Adipocyte (in vitro differentiated cells): ENCODE results near the gene NID1.
"Not testable (repeated sequence)": the region's sequence is repeated elsewhere in the genome, so short reads cannot be mapped to it uniquely, and the experiment has no call there.

Experiments used
- DNase-seq: peaks from one replicate; pipeline ENCODE4 v3.0.0-alpha.2; 2015; ENCODE audit warnings: low read depth
- H3K27me3 ChIP-seq: replicated peaks from 2 replicates; pipeline ENCODE4 v1.7.0; 2013; ENCODE audit warnings: mild to moderate bottlenecking, low read length, moderate library complexity; ENCODE audit not compliant: control insufficient read depth, insufficient read depth
- H3K36me3 ChIP-seq: 2 replicates; pipeline ENCODE4 v1.7.0; 2013; ENCODE audit warnings: low read length, mild to moderate bottlenecking, moderate library complexity; ENCODE audit not compliant: control insufficient read depth, insufficient read depth, severe bottlenecking
- H3K4me1 ChIP-seq: 2 replicates; pipeline ENCODE4 v1.7.0; 2013; ENCODE audit warnings: mild to moderate bottlenecking, low read length, moderate library complexity; ENCODE audit not compliant: control insufficient read depth, insufficient read depth
- H3K4me3 ChIP-seq: 2 replicates; pipeline ENCODE4 v1.7.0; 2013; ENCODE audit warnings: mild to moderate bottlenecking, low read length, moderate library complexity
- H3K9ac ChIP-seq: 2 replicates; pipeline ENCODE4 v1.7.0; 2013; ENCODE audit warnings: mild to moderate bottlenecking, low read length, moderate library complexity
- H3K9me3 ChIP-seq: 2 replicates; pipeline ENCODE4 v1.7.0; 2013; ENCODE audit warnings: mild to moderate bottlenecking, low read length, moderate library complexity; ENCODE audit not compliant: control insufficient read depth

Gene NID1

DNA sequence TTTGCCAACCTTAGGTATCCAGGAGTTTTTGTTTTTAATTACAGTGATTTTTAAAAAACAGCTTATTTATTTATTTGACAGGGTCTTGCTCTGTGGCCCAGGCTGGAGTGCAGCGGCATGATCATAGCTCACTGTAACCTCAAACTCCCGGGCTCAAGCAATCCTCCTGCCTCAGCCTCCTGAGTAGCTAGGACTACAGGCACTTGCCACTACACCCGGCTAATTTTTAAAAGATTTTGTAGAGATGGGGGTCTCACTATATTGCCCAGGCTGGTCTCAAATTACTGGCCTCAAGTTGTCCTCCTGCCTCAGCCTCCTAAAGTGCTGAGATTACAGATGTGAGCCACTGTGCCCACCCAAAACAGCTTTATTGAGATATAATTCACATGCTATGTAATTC, 92.2 kb downstream of the NID1 start:
- H3K9me3 ChIP-seq = peaks cover 14% of the 10 kb centered on the region
- DNase-seq, H3K27me3 ChIP-seq: not testable (repeated sequence)
- H3K9ac ChIP-seq = peak overlapping the region; percentile 91
- H3K4me1 ChIP-seq = peaks cover 37% of the 10 kb centered on the region
- peaks cover 37% of the 10 kb centered on the region for H3K36me3 ChIP-seq
- H3K4me3 ChIP-seq = peak overlapping the region; percentile 70

GRCh38 chr1:235972311-235972689, 92.6 kb downstream of the NID1 start:
- DNase-seq = peak; percentile 71
- Histone ChIP-seq H3K4me3 (peak overlapping the region; percentile 70), H3K27me3 (no peaks in the 10 kb centered on the region), H3K4me1 (peaks cover 37% of the 10 kb centered on the region), H3K9me3 (peaks cover 10% of the 10 kb centered on the region), H3K9ac (peak overlapping the region; percentile 91), H3K36me3 (peaks cover 33% of the 10 kb centered on the region)

GRCh38 chr1:235971571-235972310, 93.1 kb downstream of the NID1 start:
- Histone ChIP-seq H3K36me3 (peaks cover 28% of the 10 kb centered on the region), H3K9me3 (peaks cover 4% of the 10 kb centered on the region), H3K9ac (peak overlapping the region; percentile 91), H3K4me3 (peak overlapping the region; percentile 70), H3K4me1 (peaks cover 36% of the 10 kb centered on the region), H3K27me3 (no peaks in the 10 kb centered on the region)
- peak; percentile 97 for DNase-seq

DNA sequence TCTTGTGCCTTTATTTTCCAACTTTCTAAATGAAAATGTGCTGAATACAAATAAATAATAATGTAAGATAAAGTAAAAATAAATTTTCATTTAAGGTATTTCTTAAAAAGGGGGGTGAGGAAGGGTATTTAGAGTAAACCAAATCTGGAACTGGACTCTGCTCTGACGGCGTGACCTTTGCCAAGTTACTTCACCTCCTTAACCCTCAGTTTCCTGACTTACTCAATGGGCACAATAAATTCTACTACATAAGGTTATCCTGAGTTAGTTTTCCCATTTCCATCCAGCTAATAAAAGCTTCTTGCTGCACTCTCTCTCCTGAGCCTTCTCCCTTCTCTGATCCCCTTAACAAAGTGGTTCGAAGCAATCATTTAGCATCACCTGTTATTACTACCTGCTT, 93.9 kb downstream of the NID1 start:
- H3K36me3 ChIP-seq = peaks cover 20% of the 10 kb centered on the region
- peak overlapping the region; percentile 43 for H3K4me3 ChIP-seq
- no peaks in the 10 kb centered on the region for H3K27me3 ChIP-seq
- DNase-seq = no peak
- no peaks in the 10 kb centered on the region for H3K9me3 ChIP-seq
- peaks cover 31% of the 10 kb centered on the region for H3K4me1 ChIP-seq
- peak overlapping the region; percentile 75 for H3K9ac ChIP-seq

DNA sequence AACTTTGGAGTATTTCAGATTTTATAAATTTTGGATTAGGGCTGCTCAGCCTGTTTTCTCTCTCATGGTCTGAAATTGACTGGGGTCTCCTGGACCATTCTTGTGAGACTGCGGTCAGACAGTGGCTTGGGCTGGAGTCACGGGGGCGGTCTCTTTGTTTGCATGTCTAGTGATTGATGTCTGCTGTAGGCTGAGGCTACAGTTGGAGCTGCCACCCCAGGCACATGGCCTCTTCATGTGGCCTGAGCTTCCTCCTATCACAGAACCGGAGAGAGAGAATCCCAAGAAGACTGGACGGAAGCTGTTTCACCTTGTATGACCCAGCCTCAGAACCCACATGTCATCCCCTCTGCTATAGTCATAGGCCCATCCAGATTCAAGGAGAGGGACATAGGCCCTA, 96.1 kb downstream of the NID1 start:
- peaks cover 22% of the 10 kb centered on the region for H3K4me1 ChIP-seq
- H3K9me3 ChIP-seq = no peaks in the 10 kb centered on the region
- H3K36me3 ChIP-seq = peaks cover 5% of the 10 kb centered on the region
- H3K27me3 ChIP-seq = no peaks in the 10 kb centered on the region
- no peak for DNase-seq
- H3K4me3 ChIP-seq = no peak overlapping the region
- no peak overlapping the region for H3K9ac ChIP-seq

GRCh38 chr1:235966134-235966533, 98.8 kb downstream of the NID1 start:
- not testable (repeated sequence) for H3K9ac ChIP-seq, DNase-seq, H3K4me3 ChIP-seq, H3K9me3 ChIP-seq, H3K36me3 ChIP-seq, H3K27me3 ChIP-seq, H3K4me1 ChIP-seq

GRCh38 chr1:235960809-235961208, 104.1 kb downstream of the NID1 start:
- Histone ChIP-seq H3K9me3 (no peaks in the 10 kb centered on the region), H3K27me3 (no peaks in the 10 kb centered on the region), H3K9ac (no peak overlapping the region), H3K4me3 (no peak overlapping the region), H3K36me3 (no peaks in the 10 kb centered on the region), H3K4me1 (no peaks in the 10 kb centered on the region)
- DNase-seq = no peak

DNA sequence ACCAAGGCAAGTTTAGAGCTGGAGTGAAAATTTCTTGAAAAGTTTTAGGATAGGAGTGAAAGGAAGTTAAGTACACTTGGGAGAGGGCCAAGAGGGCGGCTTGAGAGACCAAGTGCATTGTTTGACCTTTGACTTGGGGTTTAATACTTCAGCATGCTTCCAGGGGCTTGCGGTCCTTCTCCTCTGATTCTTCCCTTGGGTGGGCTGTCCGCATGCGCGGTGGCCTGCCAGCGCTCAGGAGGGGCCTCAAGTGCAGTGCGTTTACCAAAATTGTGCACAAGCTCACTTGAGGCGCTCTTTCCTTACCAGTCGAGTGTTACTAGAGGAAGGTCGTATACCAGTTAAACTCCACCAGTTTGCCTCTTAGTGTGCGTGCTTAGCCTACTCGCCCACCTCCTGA, 106.9 kb downstream of the NID1 start:
- H3K9ac ChIP-seq = no peak overlapping the region
- H3K36me3 ChIP-seq = no peaks in the 10 kb centered on the region
- peaks cover 6% of the 10 kb centered on the region for H3K4me1 ChIP-seq
- DNase-seq = no peak
- H3K4me3 ChIP-seq = no peak overlapping the region
- H3K27me3 ChIP-seq = no peaks in the 10 kb centered on the region
- H3K9me3 ChIP-seq = peaks cover 6% of the 10 kb centered on the region

DNA sequence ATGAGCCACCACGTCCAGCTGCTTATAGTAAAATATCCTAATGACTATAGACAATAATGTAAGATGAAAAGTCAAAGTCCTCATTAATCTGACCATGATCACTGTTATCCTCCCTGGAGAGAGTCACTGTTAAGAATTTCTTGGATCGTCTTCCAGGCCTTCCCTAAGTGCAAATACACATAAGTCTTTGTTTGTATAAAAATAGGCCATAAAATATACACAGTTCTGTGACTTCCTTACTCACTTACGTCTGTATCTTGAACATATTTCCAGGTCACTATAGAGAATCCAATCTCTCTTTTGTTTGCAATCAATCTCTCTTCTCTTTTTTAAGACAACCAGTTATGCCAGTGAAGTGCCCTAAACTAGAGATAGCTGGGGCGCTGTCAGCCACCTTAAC, 109.1 kb downstream of the NID1 start:
- Histone ChIP-seq H3K36me3 (no peaks in the 10 kb centered on the region), H3K4me3 (no peak overlapping the region), H3K9ac (no peak overlapping the region), H3K27me3 (no peaks in the 10 kb centered on the region), H3K4me1 (peaks cover 6% of the 10 kb centered on the region), H3K9me3 (peaks cover 11% of the 10 kb centered on the region)
- DNase-seq = no peak

DNA sequence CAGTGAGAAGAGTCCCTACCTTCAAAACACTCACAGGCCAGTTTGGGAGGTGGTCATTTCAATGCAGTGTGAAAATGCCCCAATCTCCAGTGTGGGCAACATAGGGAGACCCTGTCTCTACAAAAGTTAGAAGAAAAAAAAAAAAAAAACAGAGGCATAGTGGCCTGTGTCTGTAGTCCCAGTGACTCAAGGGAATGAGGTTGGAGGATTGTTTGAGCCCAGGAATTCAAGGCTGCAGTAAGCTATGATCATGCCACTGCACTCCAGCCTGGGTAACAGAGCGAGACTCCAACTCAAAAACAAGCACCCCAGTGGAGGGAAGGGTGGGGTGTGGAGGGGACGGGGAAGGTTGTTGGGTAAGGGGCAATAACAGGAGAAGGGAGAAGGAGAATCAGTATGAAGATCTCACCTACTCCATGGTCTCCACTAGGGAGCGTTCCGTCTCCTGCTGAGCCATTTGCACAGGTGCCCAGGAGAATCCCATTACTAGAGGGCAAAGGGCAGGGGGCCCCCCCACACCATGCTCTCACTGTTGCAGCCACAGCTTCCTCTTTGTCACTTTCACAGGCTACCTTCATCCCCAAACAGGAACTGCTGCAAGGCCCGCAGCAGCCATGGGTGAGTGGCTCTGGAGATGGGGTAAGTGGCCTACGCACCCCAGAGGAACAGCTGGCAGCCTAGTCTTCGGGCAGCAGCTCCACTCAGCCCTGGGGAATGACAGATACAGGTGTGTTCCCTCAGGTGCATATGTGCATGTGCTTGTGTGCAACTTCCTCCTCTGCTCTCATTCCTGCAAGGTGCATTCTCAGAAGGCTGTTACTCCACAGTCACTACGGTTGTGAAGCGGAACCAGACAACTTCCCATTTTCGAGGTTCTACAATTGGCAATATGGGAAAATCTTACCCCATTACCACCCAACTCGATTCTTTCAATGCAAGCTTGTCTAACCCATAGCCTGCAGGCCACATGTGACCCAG, 110.3 kb downstream of the NID1 start:
- Histone ChIP-seq H3K9ac (peak overlapping the region; percentile 7), H3K36me3 (no peaks in the 10 kb centered on the region), H3K4me3 (no peak overlapping the region), H3K4me1 (peaks cover 6% of the 10 kb centered on the region), H3K27me3 (no peaks in the 10 kb centered on the region), H3K9me3 (peaks cover 11% of the 10 kb centered on the region)
- DNase-seq = no peak

GRCh38 chr1:235953801-235954200, 111.1 kb downstream of the NID1 start:
- peak overlapping the region; percentile 7 for H3K9ac ChIP-seq
- peak; percentile 69 for DNase-seq
- H3K36me3 ChIP-seq = no peaks in the 10 kb centered on the region
- peaks cover 11% of the 10 kb centered on the region for H3K9me3 ChIP-seq
- peaks cover 6% of the 10 kb centered on the region for H3K4me1 ChIP-seq
- peak overlapping the region; percentile 2 for H3K4me3 ChIP-seq
- H3K27me3 ChIP-seq = no peaks in the 10 kb centered on the region
